HEK293T (cell line): Measurements from ENCODE around the gene ANXA1.

ENCODE experiments used
- ARNT ChIP-seq: fragments of 450-650 bp; IDR thresholded peaks from 2 replicates; pipeline ENCODE4 v1.6.1; 2017; ENCODE audit warnings: mild to moderate bottlenecking
- BHLHE40 ChIP-seq: fragments of 450-650 bp; IDR thresholded peaks from 2 replicates; pipeline ENCODE4 v1.6.1; 2016; ENCODE audit warnings: mild to moderate bottlenecking, moderate library complexity, borderline replicate concordance
- FOXA1 ChIP-seq: fragments of 450-650 bp; IDR thresholded peaks from 2 replicates; pipeline ENCODE4 v1.6.1; 2016; ENCODE audit warnings: mild to moderate bottlenecking
- FOXM1 ChIP-seq: fragments of 450-650 bp; IDR thresholded peaks from 2 replicates; pipeline ENCODE4 v1.6.1; 2017; ENCODE audit warnings: mild to moderate bottlenecking, borderline replicate concordance
- HDGF ChIP-seq: fragments of 450-650 bp; IDR thresholded peaks from 2 replicates; pipeline ENCODE4 v1.6.1; 2017; ENCODE audit warnings: antibody characterized with exemption, borderline replicate concordance
- SP1 ChIP-seq: fragments of 450-650 bp; IDR thresholded peaks from 2 replicates; pipeline ENCODE4 v1.6.1; 2017
- SUZ12 ChIP-seq: fragments of 450-650 bp; IDR thresholded peaks from 2 replicates; pipeline ENCODE4 v1.6.1; 2016; ENCODE audit warnings: mild to moderate bottlenecking
- TARDBP ChIP-seq: fragments of 450-650 bp; IDR thresholded peaks from 2 replicates; pipeline ENCODE4 v1.6.1; 2016
- ZNF384 ChIP-seq: fragments of 450-650 bp; IDR thresholded peaks from 2 replicates; pipeline ENCODE4 v1.6.1; 2016

DNA sequence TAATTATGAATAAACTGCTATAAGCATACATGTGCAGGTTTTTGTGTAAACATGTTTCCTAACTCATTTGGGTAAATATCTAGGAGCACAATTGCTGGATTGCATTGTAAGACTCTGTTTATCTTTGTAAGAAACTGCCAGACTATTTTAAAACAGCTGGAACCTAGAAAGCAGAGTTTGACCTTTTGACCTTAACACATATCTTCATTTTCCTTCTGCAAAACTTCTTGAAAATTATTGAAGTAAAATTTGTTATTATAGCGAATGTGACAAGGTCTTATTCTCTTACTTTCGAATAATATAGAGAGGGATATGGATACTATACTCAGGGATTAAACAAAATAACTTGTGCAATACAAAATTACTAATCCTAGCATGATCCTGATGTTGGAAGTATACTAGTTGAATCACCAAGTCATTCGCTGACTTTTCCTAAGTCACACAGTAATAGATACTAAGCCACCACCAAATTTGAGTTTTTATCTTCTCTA lies 3.2 kb upstream of the ANXA1 start:
- TF ChIP-seq TARDBP: no peak
- no peak for TF ChIP-seq BHLHE40
- TF ChIP-seq SUZ12: no peak
- TF ChIP-seq ARNT: no peak
- TF ChIP-seq FOXA1: no peak
- no peak for TF ChIP-seq ZNF384
- no peak for TF ChIP-seq HDGF
- TF ChIP-seq FOXM1: no peak
- no peak for TF ChIP-seq SP1
